GM18511 (cell line): ENCODE data around the gene COL17A1.

Experiments
- ATAC-seq: cut with Tn5 transposase; IDR thresholded peaks from one replicate; pipeline ENCODE4 v1.9.1; 2021; ENCODE audit warnings: mild to moderate bottlenecking, moderate library complexity; ENCODE audit not compliant: unreplicated experiment

COL17A1 gene

GRCh38 chr10:104034401-104035193, 51.1 kb downstream of the COL17A1 start:
- ATAC-seq, result no peak

GRCh38 chr10:104033966-104034365, 51.7 kb downstream of the COL17A1 start:
- no peak for ATAC-seq

DNA sequence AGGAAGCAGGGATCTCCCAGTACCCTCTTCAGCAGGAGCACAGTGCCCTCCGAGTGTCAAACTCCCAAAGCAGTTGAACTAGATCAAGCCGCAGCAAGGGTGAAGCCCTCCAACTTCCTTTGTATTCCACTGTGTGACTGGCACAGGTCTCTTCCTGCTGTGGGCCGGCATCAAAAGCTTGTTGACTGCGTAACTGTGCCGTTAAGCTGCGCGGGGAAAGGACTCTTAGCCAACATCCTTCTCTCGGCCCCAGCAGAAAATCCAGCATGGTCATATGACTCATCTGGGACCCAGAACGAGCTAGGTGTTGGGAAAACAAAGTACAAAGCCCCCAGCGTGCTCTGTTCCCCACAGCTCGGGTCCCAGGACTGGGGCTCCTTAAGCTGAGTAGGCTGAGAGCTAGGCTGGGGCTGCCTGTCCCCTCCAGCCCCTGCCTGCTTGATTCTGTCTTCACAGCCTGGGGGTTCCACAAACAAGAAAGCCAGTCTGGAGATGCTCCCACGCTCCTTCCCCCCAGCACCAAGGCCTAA, 52.2 kb downstream of the COL17A1 start:
- ATAC-seq, result no peak

GRCh38 chr10:104032144-104032775, 53.4 kb downstream of the COL17A1 start:
- no peak for ATAC-seq

- no peak for ATAC-seq
Measured at GRCh38 chr10:104031631-104032030, 54.0 kb downstream of the COL17A1 start.

- ATAC-seq, result no peak
Measured at GRCh38 chr10:104029521-104029860, 56.2 kb downstream of the COL17A1 start.

DNA sequence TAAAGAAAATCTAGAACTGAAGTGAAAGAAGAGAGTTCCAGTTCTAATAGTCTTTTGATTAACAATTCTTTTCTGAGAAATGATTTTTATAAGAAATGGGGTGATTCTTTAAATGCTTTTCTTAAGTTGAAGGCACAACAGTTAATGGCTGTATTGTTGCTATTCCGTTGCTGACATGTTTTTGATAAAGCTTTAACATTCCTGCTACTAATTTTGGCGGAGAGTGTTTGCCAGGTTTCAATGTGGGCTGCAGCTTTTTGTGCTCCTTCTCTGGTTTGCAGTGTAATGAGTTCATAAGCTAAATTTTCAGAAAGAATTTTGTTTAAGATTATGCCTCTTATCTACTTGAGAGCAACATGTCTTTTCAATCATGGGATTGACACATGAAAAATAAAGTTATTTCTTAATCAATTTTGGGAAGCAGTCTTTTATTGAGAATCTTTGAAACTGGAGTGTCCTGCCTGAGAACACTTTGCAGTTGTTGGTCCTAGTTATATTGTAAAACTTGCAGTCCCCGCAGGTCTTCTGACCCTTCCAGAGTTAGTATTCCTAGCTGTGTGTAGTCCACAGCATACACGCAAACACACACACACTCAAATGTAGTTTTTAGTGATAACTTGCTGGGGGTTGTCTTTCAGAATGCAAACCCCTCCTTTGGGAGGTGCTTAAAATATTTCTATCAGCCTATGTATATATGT, 56.7 kb downstream of the COL17A1 start:
- ATAC-seq, result no peak

DNA sequence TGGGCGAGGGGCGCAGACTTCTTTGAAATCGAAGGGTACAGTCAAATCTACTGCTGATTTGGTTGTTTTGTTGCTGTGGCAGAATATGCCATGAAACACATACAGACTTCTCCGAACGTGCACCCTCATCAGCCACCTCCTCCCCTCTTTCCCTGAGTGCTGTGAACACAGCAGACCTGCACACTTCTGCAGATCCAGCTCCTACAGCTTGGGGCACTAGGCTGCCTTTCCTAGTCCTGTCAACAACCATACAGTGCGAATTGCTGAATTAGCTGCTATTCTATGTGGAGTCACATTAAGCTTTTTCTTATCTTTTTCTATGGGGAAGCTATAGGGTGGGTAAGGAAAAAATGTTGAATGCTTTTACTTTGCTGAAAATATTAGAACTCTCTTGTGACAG, 57.5 kb downstream of the COL17A1 start:
- no peak for ATAC-seq

DNA sequence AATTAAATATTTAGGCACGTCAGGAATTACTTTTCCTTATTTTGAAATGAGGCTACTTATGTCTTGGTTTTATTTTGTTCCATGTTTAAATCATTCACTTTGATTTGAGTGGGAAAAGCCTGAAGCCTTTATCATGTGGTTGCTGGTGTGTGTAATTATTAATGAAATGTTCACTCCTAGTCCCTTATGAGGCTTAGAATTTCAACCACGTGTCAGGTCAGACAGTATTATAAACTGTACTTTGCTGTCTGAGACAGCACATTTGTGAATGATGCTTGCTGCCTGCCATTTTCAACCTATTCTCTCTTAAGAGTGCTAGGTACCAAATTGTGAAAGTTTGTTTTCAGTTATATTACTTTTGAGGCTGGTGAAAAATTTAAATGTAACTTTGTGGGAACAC, 58.9 kb downstream of the COL17A1 start:
- ATAC-seq, result no peak

- ATAC-seq, result no peak
Measured at GRCh38 chr10:104025524-104025923, 60.2 kb downstream of the COL17A1 start.

DNA sequence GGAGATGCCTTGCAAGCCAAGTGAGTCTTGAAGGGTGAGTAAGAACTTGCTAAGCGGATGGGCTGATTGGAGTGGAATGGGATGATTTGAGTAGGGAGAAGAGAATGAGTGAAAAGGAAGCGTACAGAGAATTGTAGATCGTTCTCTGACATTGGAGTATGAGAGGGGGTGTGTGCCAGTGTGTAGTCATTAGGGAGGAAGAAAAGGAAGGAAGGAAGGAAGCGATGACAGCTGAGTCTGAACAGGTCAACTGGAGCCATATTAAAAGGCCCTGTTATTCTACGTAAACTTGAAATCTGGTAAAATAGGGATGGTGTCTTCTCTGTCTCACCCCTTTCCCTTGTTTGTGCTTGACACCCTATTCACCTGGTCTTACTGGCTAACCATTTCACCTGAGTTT, 63.7 kb downstream of the COL17A1 start:
- ATAC-seq, result no peak

- no peak for ATAC-seq
Measured at GRCh38 chr10:104021246-104021645, 64.4 kb downstream of the COL17A1 start.

DNA sequence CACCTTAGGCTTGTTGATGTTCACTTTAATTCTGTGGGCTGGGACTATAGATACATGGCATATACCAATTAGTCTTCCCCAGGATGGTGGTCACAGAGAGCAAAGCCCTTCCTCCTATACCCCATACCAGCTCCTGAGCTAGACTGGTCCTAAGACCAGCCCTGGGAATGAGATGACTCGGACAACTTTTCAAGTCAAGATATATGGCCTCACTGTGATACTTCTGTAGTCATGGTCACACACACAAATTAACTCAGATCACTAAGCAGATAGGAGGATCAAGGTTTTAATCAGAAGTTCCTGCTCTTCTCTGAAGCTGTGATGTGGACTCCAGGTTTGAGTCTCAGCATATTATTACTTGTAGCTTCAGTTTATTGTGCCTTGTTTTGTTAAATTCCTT, 65.7 kb downstream of the COL17A1 start:
- no peak for ATAC-seq

GRCh38 chr10:104018471-104018870, 67.2 kb downstream of the COL17A1 start:
- no peak for ATAC-seq

GRCh38 chr10:104016661-104017060, 69.0 kb downstream of the COL17A1 start:
- ATAC-seq, result no peak

GRCh38 chr10:104014176-104014575, 71.5 kb downstream of the COL17A1 start:
- no peak for ATAC-seq

DNA sequence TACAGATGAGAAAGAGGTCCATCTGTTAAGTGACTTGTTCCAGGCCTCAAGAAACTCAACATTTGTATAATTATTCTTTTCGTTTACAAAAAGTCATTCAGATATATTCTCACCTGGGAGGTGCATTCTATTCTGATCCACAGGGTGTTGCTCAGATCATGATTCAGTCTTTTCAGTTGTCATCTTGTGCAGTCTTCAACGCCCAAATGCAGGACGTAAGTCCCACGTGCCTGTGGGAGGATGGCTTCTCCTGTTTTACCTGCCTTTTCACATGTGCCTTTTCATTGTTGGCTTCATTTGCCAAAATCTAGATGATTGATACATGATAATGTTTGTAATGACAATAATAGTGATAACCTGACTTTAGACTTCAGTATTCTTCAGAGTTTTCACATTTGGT, 72.2 kb downstream of the COL17A1 start:
- no peak for ATAC-seq

GRCh38 chr10:104011904-104012303, 73.8 kb downstream of the COL17A1 start:
- no peak for ATAC-seq

DNA sequence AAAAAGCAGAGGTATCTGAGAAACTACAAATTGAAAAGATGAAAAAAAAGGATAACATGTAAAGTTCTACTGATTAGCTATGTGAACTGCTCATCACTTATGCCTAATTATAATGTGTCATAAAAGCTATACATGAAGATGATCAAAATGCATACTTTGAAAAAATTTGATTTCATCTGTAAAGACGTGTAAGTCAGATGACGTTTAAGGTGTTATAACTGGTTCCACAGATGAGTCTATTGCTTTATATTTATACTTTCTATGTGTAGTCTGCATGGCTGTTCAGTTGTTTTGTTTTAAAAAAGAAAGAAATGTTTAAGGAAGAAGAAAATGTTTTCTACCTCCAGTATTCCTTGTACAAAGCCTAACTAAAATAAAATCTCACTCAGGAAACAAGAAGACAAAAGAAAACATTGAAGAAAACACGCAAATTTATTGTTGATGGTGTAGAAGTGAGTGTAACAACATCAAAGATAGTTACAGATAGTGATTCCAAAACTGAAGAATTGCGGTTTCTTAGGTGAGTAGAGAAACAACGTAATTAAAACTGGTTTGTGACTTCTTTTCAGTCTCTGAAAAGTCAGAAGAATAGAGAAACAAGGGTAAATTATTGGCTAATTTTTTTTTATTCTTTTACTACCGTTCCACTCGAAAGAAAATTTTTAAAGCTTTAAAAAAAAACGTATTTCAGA, 80.4 kb downstream of the COL17A1 start:
- no peak for ATAC-seq

DNA sequence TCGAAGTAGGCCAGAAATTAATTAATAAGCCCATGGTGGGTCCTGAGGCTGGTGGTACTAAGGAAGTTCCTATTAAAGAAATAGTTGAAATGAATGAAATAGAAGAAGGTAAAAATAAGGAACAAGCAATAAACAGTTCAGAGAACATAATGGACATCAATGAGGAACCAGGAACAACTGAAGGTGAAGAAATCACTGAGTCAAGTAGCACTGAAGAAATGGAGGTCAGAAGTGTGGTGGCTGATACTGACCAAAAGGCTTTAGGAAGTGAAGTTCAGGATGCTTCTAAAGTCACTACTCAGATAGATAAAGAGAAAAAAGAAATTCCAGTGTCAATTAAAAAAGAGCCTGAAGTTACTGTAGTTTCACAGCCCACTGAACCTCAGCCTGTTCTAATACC, 82.8 kb downstream of the COL17A1 start:
- ATAC-seq, result no peak

DNA sequence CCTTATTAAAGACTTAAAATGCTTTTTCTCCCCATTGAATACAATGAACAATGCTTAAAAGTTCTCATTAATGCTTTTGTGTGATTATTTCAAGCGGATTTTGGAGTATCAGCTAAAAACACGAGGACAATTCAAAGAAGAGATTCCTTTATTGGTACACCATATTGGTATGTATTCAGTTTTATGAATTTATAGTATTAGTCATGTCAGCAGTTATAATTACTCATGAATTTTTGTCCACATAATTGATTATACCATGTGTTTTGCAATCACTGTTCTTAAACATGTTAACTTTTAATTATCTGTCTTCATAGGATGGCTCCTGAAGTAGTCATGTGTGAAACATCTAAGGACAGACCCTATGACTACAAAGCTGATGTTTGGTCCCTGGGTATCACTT, 86.9 kb downstream of the COL17A1 start:
- ATAC-seq, result no peak
